B cell (primary cell): ENCODE measurements around the gene SLC13A3. TPM values are rescaled to one million over a fixed set of nuclear protein-coding genes. Genes with fewer than 3 reads are reported as not detected.

Experiments
- ATAC-seq: fragments of 200-7000 bp; cut with Tn5 transposase; one replicate; pipeline ENCODE4 v1.10.0; 2021; ENCODE audit warnings: low read depth, mild to moderate bottlenecking, moderate number of reproducible peaks, moderate library complexity
- CTCF ChIA-PET: fragments of 350-600 bp; sonication (Branson Sonifier 250); formaldehyde crosslinking; loops from one replicate; lab custom pipeline; 2021; ENCODE audit warnings: antibody characterized with exemption, inconsistent platforms; lab: Charles Lee
- POLR2A ChIA-PET: fragments of 350-600 bp; sonication (Branson Sonifier 250); formaldehyde crosslinking; loops from one replicate; lab custom pipeline; 2021; ENCODE audit warnings: antibody characterized with exemption; lab: Charles Lee
- DNase-seq: peaks from one replicate; pipeline ENCODE4 v3.0.0; 2013
- H2AFZ ChIP-seq: 2 replicates; pipeline ENCODE4 v1.6.1; 2012; ENCODE audit warnings: mild to moderate bottlenecking, low read depth, low read length; ENCODE audit not compliant: insufficient read depth, poor library complexity, severe bottlenecking
- H3K27ac ChIP-seq, 2 donors: 1 replicate in 1 of 2; 2 replicates in 1 of 2; pipeline ENCODE4 v1.5.1; 2012 to 2013; ENCODE audit warnings: low read length in 2 of 2, mild to moderate bottlenecking in 2 of 2, moderate library complexity in 1 of 2
- H3K27me3 ChIP-seq, 4 experiments: fragments of 200-600 bp in 1 of 4; sonication (generic) in 1 of 4; replicated peaks in 1 of 4; 1 replicate in 2 of 4; 2 replicates in 2 of 4; pipeline versions ENCODE4 v1.6.1 to v1.7.0; 2013 to 2016; ENCODE audit warnings: low read length in 3 of 4, mild to moderate bottlenecking in 2 of 4, mixed read lengths in 1 of 4, moderate library complexity in 1 of 4; ENCODE audit not compliant: insufficient read depth in 4 of 4, control insufficient read depth in 3 of 4; ENCODE audit errors: control extremely low read depth in 1 of 4
- H3K36me3 ChIP-seq, 2 experiments: replicated peaks in 1 of 2; 1 replicate in 1 of 2; 2 replicates in 1 of 2; pipeline versions ENCODE4 v1.6.1 to v1.7.1; 2013; ENCODE audit warnings: low read length in 1 of 2; ENCODE audit not compliant: insufficient read depth in 2 of 2, control insufficient read depth in 1 of 2; ENCODE audit errors: control extremely low read depth in 1 of 2, extremely low read depth in 1 of 2
- H3K4me1 ChIP-seq, 2 donors: fragments of 200-600 bp in 1 of 2; sonication (generic) in 1 of 2; 1 replicate in 1 of 2; 2 replicates in 1 of 2; pipeline versions ENCODE4 v1.5.1 to v1.6.1; 2013 to 2017; ENCODE audit warnings: low read length in 2 of 2; ENCODE audit not compliant: control insufficient read depth in 2 of 2, insufficient read depth in 2 of 2
- H3K4me2 ChIP-seq: replicated peaks from 2 replicates; pipeline ENCODE3; 2012; ENCODE audit warnings: mild to moderate bottlenecking, low read depth, low read length; ENCODE audit not compliant: poor library complexity, severe bottlenecking
- H3K4me3 ChIP-seq, 5 experiments: fragments of 200-600 bp in 1 of 5; sonication (generic) in 1 of 5; 1 replicate in 3 of 5; 2 replicates in 2 of 5; pipeline versions ENCODE4 v1.5.1 to v1.7.0; 2011 to 2016; ENCODE audit warnings: low read length in 4 of 5, mild to moderate bottlenecking in 4 of 5, low read depth in 2 of 5, control low read depth in 1 of 5, moderate library complexity in 1 of 5; ENCODE audit not compliant: insufficient read depth in 1 of 5; ENCODE audit errors: control extremely low read depth in 1 of 5, extremely low read depth in 1 of 5
- H3K79me2 ChIP-seq: fragments of 200-600 bp; sonication (generic); one replicate; pipeline ENCODE4 v1.6.0; 2016; ENCODE audit warnings: low read length; ENCODE audit not compliant: control insufficient read depth, insufficient read depth
- H3K9ac ChIP-seq: fragments of 200-600 bp; sonication (generic); 2 replicates; pipeline ENCODE4 v1.6.1; 2017; ENCODE audit warnings: mild to moderate bottlenecking, low read length, moderate library complexity
- H3K9me3 ChIP-seq, 3 donors: one replicate each; pipeline versions ENCODE4 v1.6.1 to v1.7.1; 2013; ENCODE audit warnings: low read length in 2 of 3; ENCODE audit not compliant: control insufficient read depth in 2 of 3, insufficient read depth in 1 of 3; ENCODE audit errors: control extremely low read depth in 1 of 3
- H4K20me1 ChIP-seq: 2 replicates; pipeline ENCODE4 v1.6.0; 2012; ENCODE audit warnings: mild to moderate bottlenecking, low read length; ENCODE audit not compliant: insufficient read depth, control insufficient read depth, poor library complexity, severe bottlenecking
- H3K27ac Mint-ChIP-seq: one replicate; pipeline ENCODE4 v1.8.0; 2021; ENCODE audit warnings: mixed read lengths
- H3K27me3 Mint-ChIP-seq: one replicate; pipeline ENCODE4 v1.8.0; 2021; ENCODE audit warnings: mixed read lengths
- H3K4me1 Mint-ChIP-seq: one replicate; pipeline ENCODE4 v1.8.0; 2021; ENCODE audit warnings: mixed read lengths
- H3K4me3 Mint-ChIP-seq: one replicate; pipeline ENCODE4 v1.8.0; 2021; ENCODE audit warnings: mixed read lengths
- H3K9me3 Mint-ChIP-seq: one replicate; pipeline ENCODE4 v1.8.0; 2022; ENCODE audit warnings: mixed read lengths; ENCODE audit not compliant: insufficient read depth
- CTCF ChIP-seq: fragments of 200-600 bp; IDR thresholded peaks from one replicate; pipeline ENCODE4 v1.8.0; 2022; ENCODE audit warnings: antibody characterized with exemption, mild to moderate bottlenecking
- EZH2 ChIP-seq: IDR thresholded peaks from 2 replicates; pipeline ENCODE4 v1.6.1; 2012; ENCODE audit warnings: borderline replicate concordance, low read depth, mild to moderate bottlenecking, moderate library complexity, low read length; ENCODE audit not compliant: insufficient read depth, poor library complexity, severe bottlenecking
- WGBS: methylation state at CpG from one replicate; pipeline ENCODE4 v1.1.5; 2013; ENCODE audit warnings: missing lambda C conversion rate; ENCODE audit not compliant: insufficient coverage; 5-methylcytosine and 5-hydroxymethylcytosine counted together
- intact Hi-C: fragments of 100-400 bp; cut with micrococcal nuclease; formaldehyde crosslinking; loops from one replicate; pipeline ENCODE4 v1.10.0; 2022
- polyA plus RNA-seq: library from polyadenylated mRNA; depleted of rRNA; stranded (reverse); fragments of >200 nt; gene quantifications from 2 replicates; pipeline ENCODE4 v1.2.3, GENCODE V29; 2012
- total RNA-seq, 2 donors: library from RNA; stranded (reverse); fragments of 120-200 nt in 1 of 2; gene quantifications; 1 replicate in 1 of 2; 2 replicates in 1 of 2; pipeline versions ENCODE4 v1.2.3 to v1.2.4, GENCODE V29; 2013 to 2022

SLC13A3 gene
- total and polyA plus RNA-seq, 2 donors (not counting 1 experiment from before 2014, with no cell fraction given), result 0.09 to 0.20 TPM

DNA sequence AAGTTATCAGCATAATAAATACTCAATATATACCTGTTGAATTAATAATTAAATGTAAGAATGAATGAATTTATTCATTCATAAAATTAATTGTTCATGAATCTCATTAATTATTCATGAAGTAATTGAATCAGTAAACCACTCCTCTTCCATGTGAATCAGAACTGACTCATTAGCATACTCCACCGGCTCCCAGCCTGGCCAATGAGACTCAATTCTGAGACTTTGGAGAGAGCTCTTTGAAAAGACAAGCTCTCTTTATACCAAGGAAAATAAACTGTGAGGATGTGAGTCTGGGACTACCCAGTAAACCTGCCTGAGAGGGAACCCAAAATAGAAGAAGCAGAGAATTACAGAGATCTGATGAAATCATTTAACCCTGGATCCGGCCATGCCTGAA, 49.8 kb upstream of the SLC13A3 start:
- no peak for TF ChIP-seq EZH2
- no peak for TF ChIP-seq CTCF
- no peak overlapping the region for H3K4me3 Mint-ChIP-seq
- CTCF ChIA-PET, result no interaction called here
- no peak overlapping the region for H3K27ac ChIP-seq
- H3K79me2 ChIP-seq, result no peaks in the 10 kb centered on the region
- no peak overlapping the region for H3K27ac Mint-ChIP-seq
- H3K9me3 Mint-ChIP-seq, result no peaks in the 10 kb centered on the region
- peaks cover 0 to 17% (median 2%) of the 10 kb centered on the region in 4 experiments for H3K27me3 ChIP-seq
- WGBS, result no CpG with 5 or more reads among the region's 2 CpGs
- H3K4me2 ChIP-seq, result no peak overlapping the region
- intact Hi-C loops, result no loop called here
- no peak for ATAC-seq
- no peak overlapping the region for H3K4me3 ChIP-seq
- peaks cover 43% of the 10 kb centered on the region for H3K27me3 Mint-ChIP-seq
- peaks cover 0 to 5% (median 0%) of the 10 kb centered on the region in 3 donors for H3K9me3 ChIP-seq
- H3K4me1 ChIP-seq, result no peaks in the 10 kb centered on the region
- no peak overlapping the region for H2AFZ ChIP-seq
- no peaks in the 10 kb centered on the region for H4K20me1 ChIP-seq
- DNase-seq, result no peak
- no peaks in the 10 kb centered on the region for H3K4me1 Mint-ChIP-seq
- POLR2A ChIA-PET, result no interaction called here
- H3K36me3 ChIP-seq, result no peaks in the 10 kb centered on the region
- no peak overlapping the region for H3K9ac ChIP-seq

GRCh38 chr20:46700481-46700880, 49.2 kb upstream of the SLC13A3 start:
- Histone ChIP-seq H3K4me2 (no peak overlapping the region), H3K27me3 (peaks cover 0 to 17% (median 2%) of the 10 kb centered on the region in 4 experiments), H3K4me3 (no peak overlapping the region), H3K36me3 (no peaks in the 10 kb centered on the region), H3K9me3 (peaks cover 0 to 5% (median 0%) of the 10 kb centered on the region in 3 donors), H3K27ac (no peak overlapping the region), H3K79me2 (no peaks in the 10 kb centered on the region), H3K9ac (no peak overlapping the region), H2AFZ (no peak overlapping the region), H3K4me1 (no peaks in the 10 kb centered on the region), H4K20me1 (no peaks in the 10 kb centered on the region)
- Mint-ChIP-seq H3K4me3 (no peak overlapping the region), H3K9me3 (no peaks in the 10 kb centered on the region), H3K27ac (no peak overlapping the region), H3K4me1 (no peaks in the 10 kb centered on the region), H3K27me3 (peaks cover 43% of the 10 kb centered on the region)
- POLR2A ChIA-PET, result no interaction called here
- ATAC-seq, result no peak
- no peak for DNase-seq
- 86% methylated on average over 6 of the region's 6 CpGs for WGBS
- intact Hi-C loops, result no loop called here
- TF ChIP-seq CTCF (no peak), EZH2 (no peak)
- CTCF ChIA-PET, result interaction anchor here (1.3 kb wide), 1 partner anchor 18 kb away, joined by 3 read pairs; no protein-coding TSS in a partner anchor
